MM.1S (cell line): Measurements from ENCODE around the gene ZNF362.

ENCODE experiments used
- CTCF ChIP-seq: fragments of 300-600 bp; sonication (generic); IDR thresholded peaks from 2 replicates; pipeline ENCODE4 v1.5.1; 2016; ENCODE audit warnings: antibody characterized with exemption, low read length, mixed read lengths
- EZH2phosphoT487 ChIP-seq: fragments of 300-600 bp; sonication (generic); IDR thresholded peaks from 2 replicates; pipeline ENCODE4 v1.6.1; 2018; ENCODE audit warnings: antibody characterized with exemption, low read length

DNA sequence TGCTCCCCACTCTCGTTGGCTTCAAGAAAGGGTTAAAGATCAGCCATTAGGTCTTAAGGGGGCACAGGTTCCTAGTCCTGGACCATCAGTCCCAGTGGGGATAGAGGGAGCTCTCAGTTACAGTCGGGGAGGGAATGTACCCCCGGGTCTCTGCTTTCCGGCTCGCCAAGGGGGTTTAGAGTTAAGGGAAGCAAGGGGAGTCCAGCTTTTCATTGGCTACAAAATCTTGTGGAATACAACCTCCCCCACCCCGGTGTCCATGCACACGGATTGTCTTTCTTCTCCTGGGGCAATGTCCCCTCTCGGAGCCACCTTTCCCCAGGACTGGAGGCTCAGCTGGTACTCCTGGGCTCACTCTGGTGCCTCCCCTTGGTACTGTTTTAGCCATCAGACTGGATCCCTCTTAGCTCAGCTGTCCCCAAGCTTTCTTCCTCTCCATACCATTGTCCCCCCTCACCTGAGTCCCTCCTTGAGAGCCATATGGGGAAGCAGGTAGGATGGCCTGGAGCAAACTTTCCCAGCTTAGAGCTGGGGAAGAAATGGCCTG, 64.4 kb downstream of the ZNF362 start, which contains the start of gene A3GALT2:
- TF ChIP-seq CTCF (no peak), EZH2phosphoT487 (no peak)
